K562 (cell line): Measurements from ENCODE around the gene LRRC8E. TPM values are rescaled to one million over a fixed set of nuclear protein-coding genes. Genes with fewer than 3 reads are reported as not detected.

Experiments
- ADNP ChIP-seq: fragments of 200-800 bp; sonication (Bioruptor generic); IDR thresholded peaks from 2 replicates; pipeline ENCODE4 v1.6.1; 2016; ENCODE audit warnings: missing genetic modification characterization, missing compliant biosample characterization
- BRD9 ChIP-seq: fragments of 450-650 bp; IDR thresholded peaks from 2 replicates; pipeline ENCODE4 v1.6.1; 2018; ENCODE audit warnings: low read depth; ENCODE audit not compliant: partially characterized antibody
- DIDO1 ChIP-seq: fragments of 450-650 bp; IDR thresholded peaks from 2 replicates; pipeline ENCODE4 v1.6.1; 2016; ENCODE audit warnings: low read depth, missing biosample characterization, missing genetic modification characterization
- FOXK1 ChIP-seq: sonication (generic); formaldehyde crosslinking; IDR thresholded peaks from 2 replicates; pipeline ENCODE4 v1.8.0; 2022; ENCODE audit warnings: missing genetic modification reagents, mild to moderate bottlenecking, borderline replicate concordance
- HCFC1 ChIP-seq: IDR thresholded peaks from 2 replicates; pipeline ENCODE4 v1.6.1; 2012; ENCODE audit warnings: low read depth, low read length, improper control_type of control experiment
- KLF10 ChIP-seq: fragments of 250-450 bp; sonication (Bioruptor Pico); IDR thresholded peaks from 2 replicates; pipeline ENCODE4 v1.6.1; 2021; ENCODE audit warnings: matching md5 sums
- KLF6 ChIP-seq: fragments of 250-450 bp; sonication (Bioruptor Pico); IDR thresholded peaks from 2 replicates; pipeline ENCODE4 v1.4.0; 2020; ENCODE audit warnings: mild to moderate bottlenecking, moderate library complexity, borderline replicate concordance
- MAFF ChIP-seq: IDR thresholded peaks from 2 replicates; pipeline ENCODE4 v1.6.1; 2012; ENCODE audit warnings: low read length, improper control_type of control experiment
- MCM7 ChIP-seq, 2 experiments: fragments of 450-650 bp; IDR thresholded peaks; 2 replicates each; pipeline ENCODE4 v1.6.1; 2016 to 2018
- PHB2 ChIP-seq: fragments of 450-650 bp; IDR thresholded peaks from 2 replicates; pipeline ENCODE4 v1.6.1; 2017; ENCODE audit warnings: low read depth
- PPARD ChIP-seq: fragments of 250-450 bp; sonication (Bioruptor Pico); IDR thresholded peaks from 2 replicates; pipeline ENCODE4 v1.8.0; 2022; ENCODE audit warnings: inconsistent platforms, mild to moderate bottlenecking, moderate library complexity
- RCOR1 ChIP-seq, 2 experiments: IDR thresholded peaks; 2 replicates each; pipeline ENCODE4 v1.6.1; 2012; ENCODE audit warnings: low read depth in 2 of 2, low read length in 2 of 2, borderline replicate concordance in 1 of 2, improper control_type of control experiment in 1 of 2
- SMARCA5 ChIP-seq: fragments of 450-650 bp; IDR thresholded peaks from 2 replicates; pipeline ENCODE4 v1.6.1; 2016
- U2AF1 ChIP-seq: fragments of 200-400 bp; formaldehyde crosslinking; optimal IDR thresholded peaks from 2 replicates; pipeline ENCODE3; 2017; ENCODE audit warnings: mild to moderate bottlenecking, low read depth, low read length, moderate library complexity
- ZNF174 ChIP-seq: fragments of 250-450 bp; sonication (Bioruptor Pico); IDR thresholded peaks from 2 replicates; pipeline ENCODE4 v1.4.0; 2020; ENCODE audit warnings: mild to moderate bottlenecking
- ZNF41 ChIP-seq: fragments of 250-450 bp; sonication (Bioruptor Pico); conservative IDR thresholded peaks from 2 replicates; pipeline ENCODE4 v1.4.0; 2020; ENCODE audit warnings: mild to moderate bottlenecking
- ZNF707 ChIP-seq: fragments of 250-450 bp; sonication (Bioruptor Pico); conservative IDR thresholded peaks from 2 replicates; pipeline ENCODE4 v1.8.0; 2022; ENCODE audit warnings: inconsistent platforms, mild to moderate bottlenecking, moderate library complexity
- ZNF79 ChIP-seq: fragments of 250-450 bp; sonication (Bioruptor Pico); IDR thresholded peaks from 2 replicates; pipeline ENCODE4 v1.4.0; 2020; ENCODE audit warnings: low read depth, mild to moderate bottlenecking, moderate library complexity
- polyA plus RNA-seq, 8 experiments: library from polyadenylated mRNA; depleted of rRNA in 4 of 8; stranded (reverse) in 5 of 8; unstranded in 3 of 8; fragments of >200 nt; fragmentation: Nextera tagmentation in 2 of 8; fragmentation: Illumina TruSeq in 1 of 8; extraction: Ambion mirVana in 2 of 8; extraction: Trizol in 1 of 8; gene quantifications; 2 replicates each; pipeline versions ENCODE4 v1.2.1 to v1.2.3, GENCODE V29; 2011 to 2014; ENCODE audit warnings: inconsistent platforms in 1 of 8, missing spikeins in 1 of 8
- total RNA-seq, 7 experiments: library from RNA; depleted of rRNA in 6 of 7; stranded (reverse); fragments of >200 nt in 6 of 7; fragmentation: Illumina TruSeq in 2 of 7; extraction: Trizol in 2 of 7; gene quantifications; 2 replicates each; pipeline versions ENCODE4 v1.2.1 to v1.2.3, GENCODE V29; 2011 to 2021; ENCODE audit warnings: low replicate concordance in 1 of 7
- TF ChIP-seq, protein P1 (sequence below): fragments of 450-650 bp; IDR thresholded peaks from 2 replicates; pipeline ENCODE4 v1.7.0; 2016; ENCODE audit warnings: borderline replicate concordance
- TF ChIP-seq, protein P2 (sequence below): fragments of 450-650 bp; IDR thresholded peaks from 2 replicates; pipeline ENCODE4 v1.6.1; 2017; ENCODE audit warnings: antibody characterized with exemption, mild to moderate bottlenecking

LRRC8E gene
- total and polyA plus RNA-seq, 9 of the 15 experiments (the other 6 are each of a cell fraction or from before 2014, with no cell fraction given), result 0.08 to 5.7 (median 3.5) TPM; not detected in 1

DNA sequence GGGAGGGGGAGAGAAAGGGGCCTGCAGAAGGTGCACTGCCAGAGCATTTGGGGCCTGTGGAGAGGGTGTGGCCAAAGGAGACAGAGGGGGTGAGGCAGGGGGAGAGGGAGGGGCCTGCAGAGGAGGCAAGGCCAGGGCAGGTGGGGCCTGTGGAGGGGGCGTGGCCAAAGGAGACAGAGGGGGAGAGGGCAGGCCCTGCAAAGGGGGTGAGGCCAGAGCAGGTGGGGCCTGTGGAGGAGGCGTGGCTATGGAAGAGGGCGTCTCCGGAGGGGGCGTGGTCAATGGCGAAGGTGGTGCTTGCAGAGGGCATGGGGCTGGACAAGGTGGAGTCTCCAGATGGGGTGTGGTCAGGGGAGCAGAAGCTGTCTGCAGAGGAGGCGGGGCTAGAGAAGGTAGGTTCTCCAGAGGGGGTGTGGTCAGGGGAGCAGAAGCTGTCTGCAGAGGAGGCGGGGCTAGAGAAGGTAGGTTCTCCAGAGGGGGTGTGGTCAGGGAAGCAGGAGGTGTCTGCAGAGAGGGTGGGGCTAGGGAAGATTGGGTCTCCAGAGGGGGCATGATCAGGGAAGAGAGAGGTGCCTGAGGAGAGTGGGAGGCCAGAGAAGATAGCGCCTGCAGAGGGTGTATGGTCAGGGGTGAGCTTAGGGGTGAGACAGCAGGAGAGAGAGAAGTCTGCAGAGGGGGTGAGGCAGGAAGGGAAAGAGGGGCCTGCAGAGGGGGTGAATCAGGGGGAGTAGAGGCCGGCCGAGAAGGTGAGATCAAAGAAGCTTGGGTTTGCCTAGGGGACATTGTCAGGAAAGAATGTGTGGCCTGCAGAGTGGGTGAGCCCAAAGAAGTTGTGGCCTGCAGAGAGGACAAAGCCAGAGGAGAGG lies 17.5 kb upstream of the LRRC8E start (continued):
- TF ChIP-seq KLF6 (CRISPR knock-in tag) (no peak), SMARCA5 (peak; percentile 44), FOXK1 (no peak), ADNP (tag) (no peak), MAFF (no peak), BRD9 (no peak), PPARD (CRISPR knock-in tag) (no peak), ZNF174 (CRISPR knock-in tag) (no peak), U2AF1 (no peak), ZNF41 (no peak), ZNF79 (CRISPR knock-in tag) (no peak), HCFC1 (no peak), KLF10 (no peak), MCM7 (IDR thresholded peaks at IDR 0.05) (no peak), ZNF707 (CRISPR knock-in tag) (no peak), DIDO1 (tag) (no peak), PHB2 (0 out of 2 replicates have a peak, but pooled peaks have one; percentile 9), RCOR1 (IDR thresholded peaks at IDR 0.05; ENCODE audit: borderline replicate concordance in 1 of 2, low read depth in 2 of 2, low read length in 2 of 2) (no peak)
- TF ChIP-seq, protein P1, sequence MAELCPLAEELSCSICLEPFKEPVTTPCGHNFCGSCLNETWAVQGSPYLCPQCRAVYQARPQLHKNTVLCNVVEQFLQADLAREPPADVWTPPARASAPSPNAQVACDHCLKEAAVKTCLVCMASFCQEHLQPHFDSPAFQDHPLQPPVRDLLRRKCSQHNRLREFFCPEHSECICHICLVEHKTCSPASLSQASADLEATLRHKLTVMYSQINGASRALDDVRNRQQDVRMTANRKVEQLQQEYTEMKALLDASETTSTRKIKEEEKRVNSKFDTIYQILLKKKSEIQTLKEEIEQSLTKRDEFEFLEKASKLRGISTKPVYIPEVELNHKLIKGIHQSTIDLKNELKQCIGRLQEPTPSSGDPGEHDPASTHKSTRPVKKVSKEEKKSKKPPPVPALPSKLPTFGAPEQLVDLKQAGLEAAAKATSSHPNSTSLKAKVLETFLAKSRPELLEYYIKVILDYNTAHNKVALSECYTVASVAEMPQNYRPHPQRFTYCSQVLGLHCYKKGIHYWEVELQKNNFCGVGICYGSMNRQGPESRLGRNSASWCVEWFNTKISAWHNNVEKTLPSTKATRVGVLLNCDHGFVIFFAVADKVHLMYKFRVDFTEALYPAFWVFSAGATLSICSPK, result peak; percentile 63; the same call in 1 of the 2 replicates
- TF ChIP-seq, protein P2, sequence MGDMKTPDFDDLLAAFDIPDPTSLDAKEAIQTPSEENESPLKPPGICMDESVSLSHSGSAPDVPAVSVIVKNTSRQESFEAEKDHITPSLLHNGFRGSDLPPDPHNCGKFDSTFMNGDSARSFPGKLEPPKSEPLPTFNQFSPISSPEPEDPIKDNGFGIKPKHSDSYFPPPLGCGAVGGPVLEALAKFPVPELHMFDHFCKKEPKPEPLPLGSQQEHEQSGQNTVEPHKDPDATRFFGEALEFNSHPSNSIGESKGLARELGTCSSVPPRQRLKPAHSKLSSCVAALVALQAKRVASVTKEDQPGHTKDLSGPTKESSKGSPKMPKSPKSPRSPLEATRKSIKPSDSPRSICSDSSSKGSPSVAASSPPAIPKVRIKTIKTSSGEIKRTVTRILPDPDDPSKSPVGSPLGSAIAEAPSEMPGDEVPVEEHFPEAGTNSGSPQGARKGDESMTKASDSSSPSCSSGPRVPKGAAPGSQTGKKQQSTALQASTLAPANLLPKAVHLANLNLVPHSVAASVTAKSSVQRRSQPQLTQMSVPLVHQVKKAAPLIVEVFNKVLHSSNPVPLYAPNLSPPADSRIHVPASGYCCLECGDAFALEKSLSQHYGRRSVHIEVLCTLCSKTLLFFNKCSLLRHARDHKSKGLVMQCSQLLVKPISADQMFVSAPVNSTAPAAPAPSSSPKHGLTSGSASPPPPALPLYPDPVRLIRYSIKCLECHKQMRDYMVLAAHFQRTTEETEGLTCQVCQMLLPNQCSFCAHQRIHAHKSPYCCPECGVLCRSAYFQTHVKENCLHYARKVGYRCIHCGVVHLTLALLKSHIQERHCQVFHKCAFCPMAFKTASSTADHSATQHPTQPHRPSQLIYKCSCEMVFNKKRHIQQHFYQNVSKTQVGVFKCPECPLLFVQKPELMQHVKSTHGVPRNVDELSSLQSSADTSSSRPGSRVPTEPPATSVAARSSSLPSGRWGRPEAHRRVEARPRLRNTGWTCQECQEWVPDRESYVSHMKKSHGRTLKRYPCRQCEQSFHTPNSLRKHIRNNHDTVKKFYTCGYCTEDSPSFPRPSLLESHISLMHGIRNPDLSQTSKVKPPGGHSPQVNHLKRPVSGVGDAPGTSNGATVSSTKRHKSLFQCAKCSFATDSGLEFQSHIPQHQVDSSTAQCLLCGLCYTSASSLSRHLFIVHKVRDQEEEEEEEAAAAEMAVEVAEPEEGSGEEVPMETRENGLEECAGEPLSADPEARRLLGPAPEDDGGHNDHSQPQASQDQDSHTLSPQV, result no peak
